Fibroblast of villous mesenchyme (primary cell): ENCODE data around the gene RHBDF1. TPM values are rescaled to one million over a fixed set of nuclear protein-coding genes. Genes with fewer than 3 reads are reported as not detected.
"Not testable (repeated sequence)": the region's sequence is repeated elsewhere in the genome, so short reads cannot be mapped to it uniquely, and the experiment has no call there.

ENCODE experiments used
- DNase-seq: peaks from one replicate; pipeline ENCODE4 v3.0.0-alpha.2; 2010; ENCODE audit warnings: low read depth
- H3K4me3 ChIP-seq: 2 replicates; pipeline ENCODE4 v1.5.1; 2011; ENCODE audit warnings: low read depth, mild to moderate bottlenecking, low read length
- CTCF ChIP-seq: IDR thresholded peaks from 2 replicates; pipeline ENCODE4 v1.5.1; 2012; ENCODE audit warnings: low read depth, mild to moderate bottlenecking, low read length; ENCODE audit not compliant: insufficient read depth
- total RNA-seq: library from RNA; depleted of rRNA; stranded (reverse); fragments of >200 nt; gene quantifications from 2 replicates; pipeline ENCODE4 v1.2.3, GENCODE V29; 2012

Gene RHBDF1
- total RNA-seq, 1 donor = 32.8 TPM

DNA sequence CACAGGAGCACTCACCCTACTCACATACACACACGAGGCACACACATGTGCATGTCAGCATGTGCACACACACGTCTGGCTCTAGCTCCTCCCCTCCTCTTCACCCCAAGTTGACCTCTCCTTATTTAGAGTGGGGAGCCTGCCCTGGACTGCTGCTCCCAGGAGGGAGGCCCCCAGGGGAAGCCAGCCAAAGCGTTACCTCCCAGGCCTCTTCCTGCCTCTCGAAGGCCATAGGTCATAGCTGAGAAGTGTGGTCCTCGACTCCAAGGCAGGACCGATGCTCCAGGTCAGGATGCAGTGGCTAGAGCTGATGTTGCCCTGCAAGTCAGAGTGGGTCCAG, 37.8 kb downstream of the RHBDF1 start:
- no peak overlapping the region for H3K4me3 ChIP-seq
- no peak for TF ChIP-seq CTCF
- DNase-seq = no peak

DNA sequence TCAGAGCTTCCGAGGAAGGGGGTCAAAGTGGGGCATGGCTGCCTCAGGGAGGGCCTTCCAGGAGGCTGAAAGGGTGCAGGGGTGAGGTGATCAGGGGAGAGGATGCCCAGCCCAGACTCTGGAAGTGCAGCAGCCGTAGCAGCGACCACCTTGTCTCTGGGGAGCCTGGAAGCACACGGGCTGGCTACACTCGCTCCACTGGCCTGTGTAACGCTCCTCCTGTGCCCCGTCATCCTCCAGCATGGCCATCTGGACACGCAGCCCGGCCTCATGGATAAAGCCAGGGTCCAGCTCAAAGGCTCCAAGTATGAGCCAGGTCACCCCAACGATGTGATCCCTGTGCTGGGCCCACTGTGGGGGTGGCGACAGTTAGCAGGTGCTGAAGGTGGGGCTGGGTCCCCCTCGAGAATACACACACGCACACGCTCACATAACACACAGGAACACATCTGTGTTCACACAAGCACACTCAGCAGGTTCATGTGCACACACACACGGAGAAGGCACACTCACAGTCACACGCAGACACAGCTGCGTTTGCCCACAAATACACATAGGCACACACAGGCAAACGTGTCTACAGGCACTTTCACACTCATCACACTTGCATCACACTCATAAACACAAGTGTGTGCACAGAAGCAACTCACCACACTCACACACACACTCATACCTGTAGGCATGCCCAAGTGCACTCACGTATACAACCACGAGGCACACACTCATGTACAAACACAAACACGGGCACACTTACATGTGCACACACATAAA, 38.4 kb downstream of the RHBDF1 start:
- H3K4me3 ChIP-seq = no peak overlapping the region

GRCh38 chr16:33154-33876, 39.1 kb downstream of the RHBDF1 start:
- not testable (repeated sequence) for H3K4me3 ChIP-seq, DNase-seq

More for the DNA sequence above, 38.4 kb downstream of the RHBDF1 start:
- no peak for TF ChIP-seq CTCF
- DNase-seq = no peak

DNA sequence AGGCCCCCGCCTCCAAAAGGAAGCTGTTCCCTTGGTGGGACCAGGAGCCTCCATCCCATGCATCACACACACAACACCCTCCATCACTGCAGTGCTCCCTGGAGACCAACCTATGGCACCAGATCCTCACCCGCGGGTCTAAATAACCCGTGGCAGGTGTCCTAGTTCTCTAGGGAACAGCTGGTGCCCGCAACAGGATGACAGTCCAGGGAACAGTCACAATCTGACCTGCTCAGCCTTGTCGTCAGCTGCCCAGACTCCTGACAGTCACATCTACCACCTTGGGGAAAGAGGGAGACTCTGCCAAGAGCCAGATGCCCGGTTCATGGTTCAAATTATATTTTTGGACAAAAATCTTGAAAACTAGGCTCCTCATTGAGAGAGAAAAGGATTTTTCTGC, 41.8 kb downstream of the RHBDF1 start:
- DNase-seq, H3K4me3 ChIP-seq: not testable (repeated sequence)

- not testable (repeated sequence) for H3K4me3 ChIP-seq, DNase-seq
These were observed 46.5 kb downstream of the RHBDF1 start for GRCh38 chr16:25926-26348.

DNA sequence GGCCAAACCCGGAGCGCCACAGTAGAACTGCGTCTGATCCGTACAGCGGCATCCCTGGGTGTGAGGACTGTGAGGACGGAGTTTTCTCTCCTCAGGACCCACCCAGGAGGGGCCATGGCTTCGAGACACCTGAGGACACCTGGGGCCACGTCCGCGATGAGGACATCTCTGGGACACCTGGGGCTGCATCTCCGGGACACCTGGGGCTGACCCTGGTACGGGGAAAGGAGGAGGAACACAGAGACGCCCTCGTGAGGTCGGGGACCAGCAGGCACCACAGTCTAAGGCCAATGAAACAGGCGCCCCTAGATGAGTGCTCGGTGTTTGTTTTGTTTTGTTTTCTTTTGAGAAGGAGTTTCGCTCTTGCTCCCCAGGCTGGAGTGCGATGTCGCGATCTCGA, 48.3 kb downstream of the RHBDF1 start:
- H3K4me3 ChIP-seq, DNase-seq: not testable (repeated sequence)

DNA sequence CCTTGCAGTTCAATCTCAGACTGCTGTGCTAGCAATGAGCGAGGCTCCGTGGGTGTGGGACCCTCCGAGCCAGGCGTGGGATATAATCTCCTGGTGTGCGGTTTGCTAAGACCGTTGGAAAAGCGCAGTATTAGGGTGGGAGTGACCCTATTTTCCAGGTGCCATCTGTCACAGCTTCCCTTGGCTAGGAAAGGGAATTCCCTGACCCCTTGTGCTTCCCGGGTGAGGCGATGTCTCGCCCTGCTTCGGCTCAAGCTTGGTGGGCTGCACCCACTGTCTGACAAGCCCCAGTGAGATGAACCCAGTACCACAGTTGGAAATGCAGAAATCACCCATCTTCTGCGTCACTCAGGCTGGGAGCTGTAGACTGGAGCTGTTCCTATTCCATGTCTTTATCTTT, 51.5 kb downstream of the RHBDF1 start:
- H3K4me3 ChIP-seq, DNase-seq: not testable (repeated sequence)

- DNase-seq = not testable (repeated sequence)
These were observed 55.2 kb downstream of the RHBDF1 start for GRCh38 chr16:17062-17765.

DNA sequence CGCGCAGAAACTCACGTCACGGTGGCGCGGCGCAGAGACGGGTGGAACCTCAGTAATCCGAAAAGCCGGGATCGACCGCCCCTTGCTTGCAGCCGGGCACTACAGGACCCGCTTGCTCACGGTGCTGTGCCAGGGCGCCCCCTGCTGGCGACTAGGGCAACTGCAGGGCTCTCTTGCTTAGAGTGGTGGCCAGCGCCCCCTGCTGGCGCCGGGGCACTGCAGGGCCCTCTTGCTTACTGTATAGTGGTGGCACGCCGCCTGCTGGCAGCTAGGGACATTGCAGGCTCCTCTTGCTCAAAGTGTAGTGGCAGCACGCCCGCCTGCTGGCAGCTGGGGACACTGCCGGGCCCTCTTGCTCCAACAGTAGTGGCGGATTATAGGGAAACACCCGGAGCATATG, 61.7 kb downstream of the RHBDF1 start:
- not testable (repeated sequence) for H3K4me3 ChIP-seq, DNase-seq
- peak; percentile 52 for TF ChIP-seq CTCF

More at GRCh38 chr16:17062-17765, 55.2 kb downstream of the RHBDF1 start:
- H3K4me3 ChIP-seq = not testable (repeated sequence)
